Jurkat, Clone E6-1 (cell line): ENCODE results near the gene SLC38A11.
"Not testable (repeated sequence)": the region's sequence is repeated elsewhere in the genome, so short reads cannot be mapped to it uniquely, and the experiment has no call there.

Experiments used
- DNase-seq: peaks from one replicate; pipeline ENCODE4 v3.0.0-alpha.2; 2011; ENCODE audit warnings: low read depth, low spot score
- H3K4me3 ChIP-seq: 2 replicates; pipeline ENCODE4 v1.5.1; 2011; ENCODE audit warnings: mild to moderate bottlenecking, low read length, control low read depth, moderate library complexity

SLC38A11 gene

GRCh38 chr2:164891460-164891859, 63.9 kb downstream of the SLC38A11 start:
- H3K4me3 ChIP-seq: no peak overlapping the region
- DNase-seq: no peak

DNA sequence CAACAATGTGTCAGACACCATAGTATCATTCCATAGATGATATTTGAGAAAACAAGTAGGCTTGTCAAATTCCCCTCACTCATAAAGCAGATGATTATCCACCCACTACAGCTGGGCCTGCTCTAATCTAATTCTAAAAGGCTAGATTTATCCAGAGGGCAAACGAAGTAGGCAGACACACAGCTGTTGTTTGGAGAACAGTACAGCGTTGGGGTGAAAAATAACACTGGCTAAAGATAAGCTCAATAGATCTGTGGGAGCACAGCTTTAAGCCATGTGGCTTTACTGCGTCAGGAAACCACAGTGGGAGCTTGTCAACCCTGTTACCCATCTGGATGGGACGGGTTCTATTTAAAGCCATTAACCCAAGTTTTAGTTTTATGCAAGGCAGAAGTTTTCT, 64.8 kb downstream of the SLC38A11 start:
- peak; percentile 37 for DNase-seq
- H3K4me3 ChIP-seq: no peak overlapping the region

GRCh38 chr2:164888592-164888991, 66.7 kb downstream of the SLC38A11 start:
- DNase-seq: no peak
- no peak overlapping the region for H3K4me3 ChIP-seq

DNA sequence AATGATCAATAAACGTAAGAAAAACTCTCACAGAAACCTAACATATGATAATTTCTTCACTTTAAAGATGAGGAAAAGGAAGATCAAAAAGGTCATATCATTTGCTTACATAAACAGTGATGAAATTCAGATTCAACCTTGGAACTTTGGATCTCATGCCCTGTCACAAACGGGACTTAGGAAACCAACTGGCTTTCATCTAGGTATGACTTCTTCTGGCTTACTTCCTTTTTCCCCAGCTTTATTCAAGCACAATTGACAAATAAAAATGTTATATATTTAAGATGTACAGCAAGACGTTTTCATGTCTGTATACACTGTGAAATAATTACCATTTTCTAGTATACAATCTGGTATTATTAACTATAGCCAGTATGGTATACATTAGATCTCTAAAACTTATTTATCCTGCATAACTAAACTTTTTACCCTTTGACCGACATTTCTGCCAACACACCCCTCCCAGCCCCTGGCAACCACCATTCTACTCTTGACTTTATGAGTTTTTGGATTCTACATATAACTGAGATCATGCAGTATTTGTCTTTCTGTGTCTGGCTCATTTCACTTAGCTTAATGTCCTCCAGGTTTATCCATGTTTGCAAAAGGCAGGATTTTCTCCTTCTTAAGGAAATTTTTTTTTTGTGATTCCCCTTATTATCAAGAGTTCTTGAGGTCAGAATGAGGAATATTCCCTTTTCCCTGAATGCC, 67.7 kb downstream of the SLC38A11 start:
- H3K4me3 ChIP-seq: no peak overlapping the region
- DNase-seq: no peak

DNA sequence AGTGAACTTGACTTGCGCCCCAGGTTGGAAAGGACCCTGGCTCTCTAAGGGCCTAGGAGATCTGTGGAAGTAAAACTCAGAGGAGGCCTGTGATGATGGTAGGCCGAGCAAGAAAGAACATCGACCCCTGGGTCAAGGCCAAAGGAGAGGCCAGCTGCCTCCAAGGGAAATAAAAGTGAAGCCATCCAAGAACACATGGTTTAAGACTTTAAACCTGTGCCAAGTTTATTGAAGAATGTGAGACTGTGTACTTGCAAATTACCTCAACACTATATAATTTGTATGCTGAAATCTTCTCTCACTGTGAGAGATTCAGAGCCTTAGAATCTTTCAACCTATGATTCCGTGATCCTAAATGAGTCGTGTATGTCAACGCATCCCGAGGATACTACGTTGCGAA, 73.0 kb downstream of the SLC38A11 start:
- H3K4me3 ChIP-seq: no peak overlapping the region
- DNase-seq: no peak

GRCh38 chr2:164881524-164881923, 73.8 kb downstream of the SLC38A11 start:
- DNase-seq: no peak
- H3K4me3 ChIP-seq: no peak overlapping the region

- no peak for DNase-seq
- no peak overlapping the region for H3K4me3 ChIP-seq
Observed at GRCh38 chr2:164879901-164880535, 75.3 kb downstream of the SLC38A11 start.

GRCh38 chr2:164877927-164878326, 77.4 kb downstream of the SLC38A11 start:
- no peak overlapping the region for H3K4me3 ChIP-seq
- no peak for DNase-seq

DNA sequence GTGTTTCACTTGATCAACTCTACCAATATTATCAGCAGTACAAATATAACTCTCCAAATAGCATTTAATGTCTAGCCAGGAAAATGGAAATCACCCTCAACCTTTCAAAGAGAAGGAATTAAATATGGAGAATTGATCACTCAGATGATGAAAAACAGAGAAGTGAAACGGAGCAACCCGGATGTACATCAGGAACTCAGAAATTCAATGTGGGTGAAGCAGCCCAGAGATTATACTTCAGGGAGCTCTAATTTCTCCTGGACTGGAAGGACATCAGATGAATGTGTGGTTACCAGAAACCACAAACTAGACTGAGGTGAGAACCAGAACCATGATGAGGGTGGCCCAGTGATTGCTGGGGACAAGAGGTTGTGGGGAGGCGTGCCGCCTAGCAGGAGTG, 78.2 kb downstream of the SLC38A11 start:
- DNase-seq: no peak
- H3K4me3 ChIP-seq: no peak overlapping the region

GRCh38 chr2:164875334-164876205, 79.8 kb downstream of the SLC38A11 start:
- no peak overlapping the region for H3K4me3 ChIP-seq
- DNase-seq: no peak

DNA sequence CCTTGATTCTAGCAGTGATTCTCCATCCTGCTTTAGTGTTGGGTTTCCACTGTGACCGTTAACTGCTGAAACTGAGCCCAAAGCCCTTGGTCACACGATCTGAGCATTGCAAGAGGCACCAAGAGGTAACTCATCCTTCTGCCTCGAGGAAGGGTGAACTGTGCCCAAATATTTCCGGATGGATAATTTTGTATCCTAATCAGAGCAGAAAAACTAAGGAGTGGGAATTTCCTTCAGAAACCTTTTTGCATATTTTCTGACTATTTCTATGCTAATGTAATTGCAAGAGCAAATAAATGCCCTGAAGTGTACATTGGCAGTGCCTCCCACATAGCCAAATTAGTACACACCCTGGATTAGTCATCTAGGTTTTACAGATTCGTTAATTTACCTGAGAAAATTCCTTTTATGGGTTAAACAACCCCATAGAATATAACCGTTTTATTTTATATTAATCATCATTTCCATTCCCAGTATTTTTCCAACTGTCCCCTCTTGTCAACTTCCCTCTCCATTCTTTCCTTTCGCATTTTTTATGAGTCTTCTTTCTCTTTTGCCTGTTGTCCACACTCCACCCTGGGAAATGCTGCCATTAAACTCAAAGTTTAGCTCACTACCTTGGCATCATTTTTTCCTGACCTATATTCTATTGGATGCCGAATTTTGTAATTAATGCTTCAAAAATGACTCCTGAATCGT, 82.0 kb downstream of the SLC38A11 start:
- no peak overlapping the region for H3K4me3 ChIP-seq
- DNase-seq: no peak

GRCh38 chr2:164871404-164871803, 83.9 kb downstream of the SLC38A11 start:
- no peak for DNase-seq
- H3K4me3 ChIP-seq: no peak overlapping the region

DNA sequence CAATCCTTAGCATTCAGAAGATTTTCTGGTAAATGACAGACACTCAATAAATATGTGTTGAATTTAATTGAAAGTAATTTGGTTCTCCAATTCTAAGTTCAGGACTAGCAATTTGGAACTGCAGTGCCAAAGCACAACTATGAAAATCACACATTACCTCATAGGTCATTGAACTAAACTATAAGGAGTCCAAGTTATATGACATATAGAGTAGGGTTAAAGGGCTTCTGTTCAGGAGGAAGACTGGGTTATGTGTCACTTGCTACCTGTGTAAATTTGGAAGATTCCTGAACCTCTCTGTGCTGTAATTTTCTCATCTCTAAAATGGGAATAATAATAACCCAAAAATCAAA, 85.9 kb downstream of the SLC38A11 start:
- DNase-seq: no peak
- no peak overlapping the region for H3K4me3 ChIP-seq

DNA sequence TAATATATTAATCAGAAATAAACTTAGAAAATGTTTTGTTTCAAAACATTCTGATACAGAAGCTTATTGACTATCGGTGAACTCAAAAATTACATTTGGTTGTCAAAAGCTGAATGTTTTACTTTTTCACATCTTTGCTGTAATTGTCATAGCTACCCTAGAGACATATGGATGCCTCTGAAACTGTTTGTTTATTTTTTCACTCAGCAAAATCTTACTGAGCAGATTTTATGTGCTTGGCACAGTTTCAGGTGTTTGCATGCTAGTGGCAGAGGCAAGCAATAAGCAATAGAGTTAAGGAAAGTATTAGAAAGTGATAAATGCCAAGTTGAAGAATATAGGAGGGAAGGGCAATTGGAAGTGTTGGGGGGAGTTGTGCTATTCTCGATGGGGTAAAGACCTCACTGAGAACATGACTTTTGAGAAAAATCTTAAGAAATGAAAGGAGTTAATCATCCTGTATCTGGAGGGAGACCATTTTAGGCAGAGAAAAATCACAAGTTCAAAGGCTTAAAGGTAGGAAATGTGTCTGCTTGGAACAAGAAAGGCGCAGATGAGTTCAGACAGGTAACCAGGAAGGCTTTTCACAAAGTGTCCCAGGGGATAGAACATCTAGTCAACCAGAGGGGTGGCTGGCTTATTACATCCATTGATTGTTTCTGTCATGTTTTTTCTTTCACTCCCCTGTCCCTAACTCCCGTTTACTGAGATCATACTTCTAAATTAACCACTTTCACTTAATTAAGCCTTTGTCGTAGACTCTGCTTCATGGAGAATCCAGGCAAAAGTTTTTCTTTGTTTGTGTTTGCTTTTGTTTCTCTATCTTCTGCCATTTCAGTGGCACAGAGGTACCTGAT, 86.5 kb downstream of the SLC38A11 start:
- H3K4me3 ChIP-seq: no peak overlapping the region
- no peak for DNase-seq

DNA sequence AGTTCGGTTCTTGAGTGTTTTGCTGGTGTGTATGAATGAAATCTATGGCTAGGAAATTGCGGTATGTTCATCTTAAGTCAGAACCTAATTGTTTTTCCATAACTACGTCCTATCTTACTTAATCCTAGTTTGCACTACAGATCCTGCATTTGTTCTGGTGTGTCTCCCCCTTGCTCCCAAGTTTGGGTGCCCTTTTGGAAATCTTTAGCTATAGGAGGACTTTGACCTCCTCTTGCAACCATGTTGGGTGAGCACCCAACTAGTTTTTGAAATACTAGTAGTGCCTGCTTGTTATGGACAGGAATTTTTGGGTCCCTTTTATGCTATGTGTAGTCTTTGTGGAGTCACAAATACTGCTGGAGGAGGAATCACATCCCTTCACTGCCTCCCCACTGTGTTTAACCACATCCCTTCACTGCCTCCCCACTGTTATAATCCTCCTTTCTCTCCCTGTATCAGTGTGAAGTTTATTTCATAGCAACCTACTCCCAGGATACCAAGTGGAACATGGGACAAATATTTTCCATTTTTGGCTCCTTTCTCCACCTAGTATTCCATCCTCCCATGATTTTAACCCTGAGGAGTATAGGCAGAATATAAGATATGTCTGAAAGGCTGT, 87.4 kb downstream of the SLC38A11 start:
- H3K4me3 ChIP-seq: no peak overlapping the region
- DNase-seq: no peak

DNA sequence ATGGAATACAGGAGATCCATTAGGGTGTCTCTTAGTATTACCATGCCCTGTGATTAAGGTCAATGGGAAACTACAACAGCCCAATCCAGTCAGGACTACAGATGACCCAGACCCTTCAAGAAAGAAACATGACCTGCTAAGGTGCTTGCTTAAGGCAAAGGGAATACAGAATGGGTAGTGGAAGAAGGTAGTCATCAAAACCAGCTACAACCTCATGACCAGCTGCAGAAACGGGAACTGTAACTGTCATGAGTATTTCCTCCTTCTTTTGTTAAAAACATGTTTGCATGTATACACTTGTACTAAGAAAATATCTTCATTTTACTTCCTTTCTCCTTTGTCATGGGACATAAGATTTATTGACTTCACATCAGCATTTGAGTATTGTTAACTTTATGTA, 88.9 kb downstream of the SLC38A11 start:
- DNase-seq, H3K4me3 ChIP-seq: not testable (repeated sequence)

GRCh38 chr2:164860694-164861042, 94.7 kb downstream of the SLC38A11 start:
- no peak for DNase-seq
- H3K4me3 ChIP-seq: no peak overlapping the region

DNA sequence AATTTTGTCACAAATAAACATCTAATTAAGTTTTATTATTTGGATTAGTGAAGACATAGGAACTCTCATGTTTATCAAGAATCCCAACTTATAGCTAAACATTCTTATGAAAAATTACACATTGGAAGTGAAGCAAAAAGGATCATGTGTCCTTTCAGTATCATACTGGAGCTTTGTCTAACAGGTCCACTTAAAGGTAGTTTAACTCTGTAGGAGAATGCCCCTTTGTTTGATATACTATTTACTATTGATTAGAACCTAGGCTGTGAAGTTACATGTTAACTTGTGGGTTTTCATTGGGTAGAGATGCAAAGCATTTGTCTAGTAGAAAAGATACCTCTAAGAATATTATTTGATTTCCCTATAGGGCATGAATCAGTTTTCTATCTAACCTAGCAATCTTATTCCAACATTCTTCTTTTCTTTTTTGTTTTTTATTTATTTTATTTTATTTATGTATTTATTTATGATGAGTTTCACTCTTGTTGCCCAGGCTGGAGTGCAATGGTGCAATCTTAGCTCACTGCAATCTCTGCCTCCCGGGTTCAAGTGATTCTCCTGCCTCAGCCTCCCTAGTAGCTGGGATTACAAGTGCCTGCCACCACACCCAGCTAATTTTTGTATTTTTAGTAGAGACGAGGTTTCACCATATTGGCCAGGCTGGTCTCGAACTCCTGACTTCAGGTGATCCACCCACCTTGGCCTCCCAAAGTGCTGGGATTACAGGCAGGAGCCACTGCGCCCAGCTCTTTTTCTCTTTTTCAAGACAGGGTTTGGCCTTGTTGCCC, 95.2 kb downstream of the SLC38A11 start:
- not testable (repeated sequence) for DNase-seq, H3K4me3 ChIP-seq
